IMR-90 (cell line): ENCODE results near the gene PDGFD. TPM values are rescaled to one million over a fixed set of nuclear protein-coding genes. Genes with fewer than 3 reads are reported as not detected.
A peak's percentile ranks its signal among the peaks of the same experiment; 100 is the strongest.

Source experiments
- ATAC-seq: fragments of 200-7000 bp; cut with Tn5 transposase; 2 replicates; pipeline ENCODE4 v1.9.1; 2020; ENCODE audit warnings: low read depth, mild to moderate bottlenecking, moderate library complexity
- BruUV-seq: library from RNA; stranded (reverse); fragments of 400-500 nt; replicated peaks from 2 replicates; lab custom pipeline; 2021; lab: Mats Ljungman, UMichigan
- CTCF ChIA-PET: fragments of 300-600 bp; formaldehyde crosslinking; extraction: SDS; loops from one replicate; lab custom pipeline; 2021; ENCODE audit warnings: antibody characterized with exemption; lab: Yijun Ruan, JAX
- POLR2A ChIA-PET: fragments of 300-600 bp; sonication (Branson Sonifier 250); formaldehyde crosslinking; loops from one replicate; lab custom pipeline; 2022; ENCODE audit warnings: antibody characterized with exemption; ENCODE audit not compliant: unreplicated experiment; lab: Charles Lee
- DNase-seq: peaks from one replicate; pipeline ENCODE4 v3.0.0; 2013
- H2AFZ ChIP-seq: replicated peaks from 2 replicates; pipeline ENCODE3; 2013; ENCODE audit warnings: low read length, mild to moderate bottlenecking; ENCODE audit not compliant: poor library complexity
- H2AK5ac ChIP-seq: 2 replicates; pipeline ENCODE4 v1.6.1; 2013; ENCODE audit warnings: low read depth, low read length, inconsistent platforms
- H2AK9ac ChIP-seq: replicated peaks from 2 replicates; pipeline ENCODE3; 2013; ENCODE audit warnings: mild to moderate bottlenecking, low read depth, low read length, moderate library complexity; ENCODE audit not compliant: poor library complexity
- H2BK120ac ChIP-seq: 2 replicates; pipeline ENCODE4 v1.6.1; 2013; ENCODE audit warnings: low read depth, low read length, inconsistent platforms
- H2BK15ac ChIP-seq: 3 replicates; pipeline ENCODE4 v1.6.1; 2013; ENCODE audit warnings: low read depth, low read length, inconsistent platforms
- H2BK20ac ChIP-seq: 2 replicates; pipeline ENCODE4 v1.6.1; 2013; ENCODE audit warnings: low read depth, mild to moderate bottlenecking, inconsistent platforms, low read length, moderate library complexity
- H2BK5ac ChIP-seq: 2 replicates; pipeline ENCODE4 v1.6.1; 2013; ENCODE audit warnings: mild to moderate bottlenecking, low read depth, low read length, inconsistent platforms; ENCODE audit not compliant: poor library complexity, severe bottlenecking
- H3K14ac ChIP-seq: replicated peaks from 2 replicates; pipeline ENCODE4 v1.6.1; 2013; ENCODE audit warnings: low read depth, low read length, inconsistent platforms
- H3K18ac ChIP-seq: 2 replicates; pipeline ENCODE4 v1.6.1; 2013; ENCODE audit warnings: low read depth, low read length, control low read depth
- H3K23ac ChIP-seq: 2 replicates; pipeline ENCODE4 v1.6.1; 2013; ENCODE audit warnings: low read depth, low read length, inconsistent platforms
- H3K27ac ChIP-seq: 2 replicates; pipeline ENCODE4 v1.5.1; 2013; ENCODE audit warnings: mild to moderate bottlenecking, control low read depth, low read length; ENCODE audit not compliant: insufficient read depth
- H3K27me3 ChIP-seq: 2 replicates; pipeline ENCODE4 v1.6.1; 2013; ENCODE audit warnings: low read length; ENCODE audit not compliant: control insufficient read depth, insufficient read depth
- H3K36me3 ChIP-seq: 2 replicates; pipeline ENCODE4 v1.6.1; 2013; ENCODE audit warnings: low read length, mixed read lengths; ENCODE audit not compliant: control insufficient read depth, insufficient read depth
- H3K4ac ChIP-seq: 2 replicates; pipeline ENCODE4 v1.6.1; 2013; ENCODE audit warnings: low read depth, low read length, inconsistent platforms
- H3K4me1 ChIP-seq: 2 replicates; pipeline ENCODE4 v1.6.1; 2013; ENCODE audit warnings: low read length, mixed read lengths; ENCODE audit not compliant: control insufficient read depth, insufficient read depth
- H3K4me2 ChIP-seq: 2 replicates; pipeline ENCODE4 v1.6.1; 2013; ENCODE audit warnings: low read depth, mild to moderate bottlenecking, control low read depth, low read length, moderate library complexity
- H3K4me3 ChIP-seq: 2 replicates; pipeline ENCODE4 v1.5.1; 2013; ENCODE audit warnings: low read depth, mild to moderate bottlenecking, control low read depth, low read length, moderate library complexity; ENCODE audit not compliant: insufficient read depth
- H3K56ac ChIP-seq: 2 replicates; pipeline ENCODE4 v1.6.1; 2013; ENCODE audit warnings: low read length, inconsistent platforms; ENCODE audit not compliant: insufficient read depth; ENCODE audit errors: extremely low read depth
- H3K79me1 ChIP-seq, 2 experiments: 2 replicates each; pipeline ENCODE4 v1.6.1; 2013; ENCODE audit warnings: low read length in 2 of 2, inconsistent platforms in 1 of 2, low read depth in 1 of 2
- H3K9ac ChIP-seq: 2 replicates; pipeline ENCODE4 v1.6.1; 2013; ENCODE audit warnings: low read depth, low read length, control low read depth
- H3K9me1 ChIP-seq: 2 replicates; pipeline ENCODE4 v1.6.1; 2013; ENCODE audit warnings: low read length, inconsistent platforms; ENCODE audit not compliant: insufficient read depth
- H3K9me3 ChIP-seq: 2 replicates; pipeline ENCODE4 v1.6.1; 2013; ENCODE audit warnings: low read length; ENCODE audit not compliant: control insufficient read depth, insufficient read depth
- H4K20me1 ChIP-seq: 2 replicates; pipeline ENCODE4 v1.6.1; 2013; ENCODE audit warnings: low read length, inconsistent platforms; ENCODE audit not compliant: insufficient read depth
- H4K5ac ChIP-seq: 2 replicates; pipeline ENCODE4 v1.6.1; 2013; ENCODE audit warnings: mild to moderate bottlenecking, low read depth, low read length, control low read depth
- H4K8ac ChIP-seq, 2 experiments: 2 replicates each; pipeline ENCODE4 v1.6.1; 2013; ENCODE audit warnings: low read depth in 2 of 2, low read length in 2 of 2, control low read depth in 1 of 2, inconsistent platforms in 1 of 2
- H4K91ac ChIP-seq: 2 replicates; pipeline ENCODE4 v1.6.1; 2013; ENCODE audit warnings: low read depth, low read length, inconsistent platforms; ENCODE audit not compliant: insufficient read depth
- BHLHE40 ChIP-seq: fragments of 150-350 bp; IDR thresholded peaks from 2 replicates; pipeline ENCODE4 v1.6.1; 2016; ENCODE audit warnings: mild to moderate bottlenecking, low read depth, low read length
- CEBPB ChIP-seq: IDR thresholded peaks from 2 replicates; pipeline ENCODE4 v1.6.1; 2012; ENCODE audit warnings: low read depth, low read length, improper control_type of control experiment
- CHD1 ChIP-seq: IDR thresholded peaks from 2 replicates; pipeline ENCODE4 v1.6.1; 2012; ENCODE audit warnings: low read depth, low read length, improper control_type of control experiment
- FOS ChIP-seq: fragments of 150-350 bp; IDR thresholded peaks from 2 replicates; pipeline ENCODE4 v1.6.1; 2016; ENCODE audit warnings: low read depth, low read length
- MAFK ChIP-seq: IDR thresholded peaks from 2 replicates; pipeline ENCODE4 v1.6.1; 2012; ENCODE audit warnings: low read depth, low read length, improper control_type of control experiment
- NFE2L2 ChIP-seq: fragments of 150-350 bp; IDR thresholded peaks from 2 replicates; pipeline ENCODE4 v1.6.1; 2016; ENCODE audit warnings: low read depth, mild to moderate bottlenecking, low read length
- RAD21 ChIP-seq: IDR thresholded peaks from 2 replicates; pipeline ENCODE4 v1.6.1; 2012; ENCODE audit warnings: low read length, improper control_type of control experiment
- RCOR1 ChIP-seq: IDR thresholded peaks from 2 replicates; pipeline ENCODE4 v1.6.1; 2012; ENCODE audit warnings: mild to moderate bottlenecking, low read length, improper control_type of control experiment; ENCODE audit not compliant: insufficient replicate concordance
- RFX5 ChIP-seq: IDR thresholded peaks from 2 replicates; pipeline ENCODE4 v1.8.0; 2012; ENCODE audit warnings: low read depth, mild to moderate bottlenecking, low read length, moderate library complexity
- SMC3 ChIP-seq: fragments of 150-350 bp; IDR thresholded peaks from 2 replicates; pipeline ENCODE4 v1.6.1; 2016; ENCODE audit warnings: low read depth, mild to moderate bottlenecking, antibody characterized with exemption, low read length, moderate library complexity
- WGBS, 2 experiments: methylation state at CpG; one replicate each; pipeline versions ENCODE4 v1.1.5 to v1.1.7; 2013; ENCODE audit warnings: missing lambda C conversion rate in 2 of 2; ENCODE audit not compliant: insufficient read length in 1 of 2; ENCODE audit errors: extremely low coverage in 2 of 2; 5-methylcytosine and 5-hydroxymethylcytosine counted together
- dilution Hi-C: fragments of 300-500 bp; cut with HindIII; formaldehyde crosslinking; loops from one replicate; pipeline ENCODE4 v1.14.3; 2018; ENCODE audit warnings: low sequenced_read_pairs; ENCODE audit not compliant: unreplicated experiment
- in situ Hi-C: fragments of 300-500 bp; cut with MboI; formaldehyde crosslinking; loops from 3 replicates; pipeline ENCODE4 v1.14.3; 2019; ENCODE audit warnings: low sequenced_read_pairs, inconsistent platforms, mixed read lengths
- intact Hi-C: fragments of 100-400 bp; cut with micrococcal nuclease; formaldehyde crosslinking; loops from 2 replicates; pipeline ENCODE4 v1.10.0; 2022
- polyA plus RNA-seq, 3 experiments: library from polyadenylated mRNA; depleted of rRNA; stranded (reverse); fragments of >200 nt; gene quantifications; 2 replicates each; pipeline ENCODE4 v1.2.3, GENCODE V29; 2012; ENCODE audit warnings: low replicate concordance in 1 of 3
- total RNA-seq: library from RNA; depleted of rRNA; stranded (reverse); fragments of >200 nt; gene quantifications from 2 replicates; pipeline ENCODE4 v1.2.3, GENCODE V29; 2012
- TF ChIP-seq, protein P1 (sequence below): conservative IDR thresholded peaks from 2 replicates; pipeline ENCODE4 v1.5.1; 2012; ENCODE audit warnings: mild to moderate bottlenecking, low read depth, low read length, improper control_type of control experiment
- TF ChIP-seq, protein P2 (sequence below): fragments of 150-350 bp; IDR thresholded peaks from 2 replicates; pipeline ENCODE4 v1.6.1; 2017; ENCODE audit warnings: mild to moderate bottlenecking, antibody characterized with exemption, low read length, low read depth
- TF ChIP-seq, protein P3 (sequence below): fragments of 150-350 bp; IDR thresholded peaks from 2 replicates; pipeline ENCODE4 v1.6.1; 2016; ENCODE audit warnings: low read depth, mild to moderate bottlenecking, low read length, moderate library complexity, borderline replicate concordance

PDGFD gene
- total and polyA plus RNA-seq, 2 of the 4 experiments (the other 2 are of a cell fraction), result 2.1 to 3.0 TPM

DNA sequence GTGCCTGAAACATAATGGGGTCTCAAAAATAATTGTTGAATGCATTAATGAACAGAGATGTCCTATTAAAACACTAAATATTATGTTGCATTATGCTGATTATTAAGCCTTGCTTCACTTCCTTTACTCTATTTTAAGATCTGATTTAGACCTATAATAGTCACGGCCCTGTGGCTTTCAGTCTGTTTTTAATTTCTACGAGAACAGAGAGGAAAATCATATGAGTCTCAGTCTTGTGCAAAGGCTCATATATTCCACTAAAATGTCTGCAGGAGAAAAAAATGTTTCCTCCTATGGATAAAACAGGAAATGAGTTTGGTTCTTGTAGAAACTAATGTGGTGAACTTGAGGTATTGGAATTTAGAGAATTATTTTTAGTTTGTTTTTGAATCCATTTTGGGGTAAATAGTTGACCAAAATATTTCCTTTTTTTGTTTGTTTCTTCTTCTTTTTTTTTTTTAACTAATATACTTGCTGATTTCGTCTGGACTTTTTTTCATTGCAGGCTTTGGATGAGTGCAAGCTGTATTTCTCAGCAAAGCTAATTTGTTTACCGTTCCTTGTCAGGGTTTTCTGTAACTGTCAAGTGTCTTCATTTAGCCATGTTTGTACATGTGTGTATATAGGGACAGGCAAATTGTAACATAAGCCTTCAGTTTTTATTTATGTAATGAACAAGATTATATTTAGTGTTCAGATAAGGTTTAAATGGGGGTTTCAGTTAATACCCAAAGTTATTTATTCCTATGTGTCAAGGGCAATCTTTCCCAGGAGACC is 266.6 kb downstream of the PDGFD start:
- H3K36me3 ChIP-seq, result no peaks in the 10 kb centered on the region
- peak overlapping the region; percentile 90 for H2BK120ac ChIP-seq
- peaks cover 16% of the 10 kb centered on the region for H3K9me1 ChIP-seq
- H2AFZ ChIP-seq, result no peak overlapping the region
- peak overlapping the region; percentile 51 for H2BK5ac ChIP-seq
- H3K9ac ChIP-seq, result no peak overlapping the region
- dilution Hi-C loops (no loop called here), in situ Hi-C loops (no loop called here), intact Hi-C loops (loop anchor here (5.0 kb wide), 1 partner anchor 50 kb away; no protein-coding TSS in a partner anchor)
- H3K56ac ChIP-seq, result peak overlapping the region; percentile 27; the same call in 1 of the 2 replicates
- H3K4me3 ChIP-seq, result no peak overlapping the region
- peak overlapping the region; percentile 82 for H3K18ac ChIP-seq
- peak overlapping the region; percentile 30; the same call in 1 of the 3 replicates for H2BK15ac ChIP-seq
- no peaks in the 10 kb centered on the region for H3K27me3 ChIP-seq
- peak overlapping the region in 1 of 2 experiments; percentile 57; a peak in 1 of 4 replicates for H4K8ac ChIP-seq
- peak overlapping the region; percentile 80 for H3K23ac ChIP-seq
- no TSS peak for BruUV-seq
- H3K79me1 ChIP-seq, result peaks cover 0 to 3% of the 10 kb centered on the region in 2 experiments; a peak in 1 of 4 replicates
- no CpG with 5 or more reads among the region's 4 CpGs for WGBS, 2 experiments
- H4K20me1 ChIP-seq, result no peaks in the 10 kb centered on the region
- CTCF ChIA-PET, result interaction anchor here (0.6 kb wide), 1 partner anchor 764 kb away, joined by 4 read pairs; no protein-coding TSS in a partner anchor
- H3K4me1 ChIP-seq, result peaks cover 8% of the 10 kb centered on the region
- H3K4me2 ChIP-seq, result peak overlapping the region; percentile 28; the same call in 1 of the 2 replicates
- no peak overlapping the region; the same call in 1 of the 2 replicates for H4K5ac ChIP-seq
- H2BK20ac ChIP-seq, result peak overlapping the region; percentile 96
- POLR2A ChIA-PET, result no interaction called here
- H3K27ac ChIP-seq, result peak overlapping the region; percentile 40; the same call in 1 of the 2 replicates
- peak overlapping the region; percentile 59; the same call in 1 of the 2 replicates for H3K4ac ChIP-seq
- H2AK5ac ChIP-seq, result 0 out of 2 replicates have a peak overlapping the region, but pooled peaks have one; percentile 38
- DNase-seq (peak; percentile 35), ATAC-seq (peak; percentile 53)
- no peak overlapping the region for H2AK9ac ChIP-seq
- peak overlapping the region; percentile 65 for H3K14ac ChIP-seq
- no peaks in the 10 kb centered on the region for H3K9me3 ChIP-seq
- peak overlapping the region; percentile 61; the same call in 1 of the 2 replicates for H4K91ac ChIP-seq
- TF ChIP-seq SMC3 (no peak), RFX5 (no peak), FOS (no peak), RCOR1 (no peak), CHD1 (no peak), NFE2L2 (no peak), MAFK (no peak), CEBPB (no peak), BHLHE40 (no peak), RAD21 (no peak)
- TF ChIP-seq, protein P1, sequence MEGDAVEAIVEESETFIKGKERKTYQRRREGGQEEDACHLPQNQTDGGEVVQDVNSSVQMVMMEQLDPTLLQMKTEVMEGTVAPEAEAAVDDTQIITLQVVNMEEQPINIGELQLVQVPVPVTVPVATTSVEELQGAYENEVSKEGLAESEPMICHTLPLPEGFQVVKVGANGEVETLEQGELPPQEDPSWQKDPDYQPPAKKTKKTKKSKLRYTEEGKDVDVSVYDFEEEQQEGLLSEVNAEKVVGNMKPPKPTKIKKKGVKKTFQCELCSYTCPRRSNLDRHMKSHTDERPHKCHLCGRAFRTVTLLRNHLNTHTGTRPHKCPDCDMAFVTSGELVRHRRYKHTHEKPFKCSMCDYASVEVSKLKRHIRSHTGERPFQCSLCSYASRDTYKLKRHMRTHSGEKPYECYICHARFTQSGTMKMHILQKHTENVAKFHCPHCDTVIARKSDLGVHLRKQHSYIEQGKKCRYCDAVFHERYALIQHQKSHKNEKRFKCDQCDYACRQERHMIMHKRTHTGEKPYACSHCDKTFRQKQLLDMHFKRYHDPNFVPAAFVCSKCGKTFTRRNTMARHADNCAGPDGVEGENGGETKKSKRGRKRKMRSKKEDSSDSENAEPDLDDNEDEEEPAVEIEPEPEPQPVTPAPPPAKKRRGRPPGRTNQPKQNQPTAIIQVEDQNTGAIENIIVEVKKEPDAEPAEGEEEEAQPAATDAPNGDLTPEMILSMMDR, result no peak
- TF ChIP-seq, protein P2, sequence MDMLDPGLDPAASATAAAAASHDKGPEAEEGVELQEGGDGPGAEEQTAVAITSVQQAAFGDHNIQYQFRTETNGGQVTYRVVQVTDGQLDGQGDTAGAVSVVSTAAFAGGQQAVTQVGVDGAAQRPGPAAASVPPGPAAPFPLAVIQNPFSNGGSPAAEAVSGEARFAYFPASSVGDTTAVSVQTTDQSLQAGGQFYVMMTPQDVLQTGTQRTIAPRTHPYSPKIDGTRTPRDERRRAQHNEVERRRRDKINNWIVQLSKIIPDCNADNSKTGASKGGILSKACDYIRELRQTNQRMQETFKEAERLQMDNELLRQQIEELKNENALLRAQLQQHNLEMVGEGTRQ, result no peak
- TF ChIP-seq, protein P3, sequence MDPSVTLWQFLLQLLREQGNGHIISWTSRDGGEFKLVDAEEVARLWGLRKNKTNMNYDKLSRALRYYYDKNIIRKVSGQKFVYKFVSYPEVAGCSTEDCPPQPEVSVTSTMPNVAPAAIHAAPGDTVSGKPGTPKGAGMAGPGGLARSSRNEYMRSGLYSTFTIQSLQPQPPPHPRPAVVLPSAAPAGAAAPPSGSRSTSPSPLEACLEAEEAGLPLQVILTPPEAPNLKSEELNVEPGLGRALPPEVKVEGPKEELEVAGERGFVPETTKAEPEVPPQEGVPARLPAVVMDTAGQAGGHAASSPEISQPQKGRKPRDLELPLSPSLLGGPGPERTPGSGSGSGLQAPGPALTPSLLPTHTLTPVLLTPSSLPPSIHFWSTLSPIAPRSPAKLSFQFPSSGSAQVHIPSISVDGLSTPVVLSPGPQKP, result no peak
